GM21528 (cell line): Measurements from ENCODE around the gene RPL13.
"Not testable (repeated sequence)": the region's sequence is repeated elsewhere in the genome, so short reads cannot be mapped to it uniquely, and the experiment has no call there.

Source experiments
- ATAC-seq: cut with Tn5 transposase; IDR thresholded peaks from one replicate; pipeline ENCODE4 v1.9.1; 2021; ENCODE audit warnings: mild to moderate bottlenecking, moderate library complexity; ENCODE audit not compliant: unreplicated experiment, low FRiP score

RPL13 gene

DNA sequence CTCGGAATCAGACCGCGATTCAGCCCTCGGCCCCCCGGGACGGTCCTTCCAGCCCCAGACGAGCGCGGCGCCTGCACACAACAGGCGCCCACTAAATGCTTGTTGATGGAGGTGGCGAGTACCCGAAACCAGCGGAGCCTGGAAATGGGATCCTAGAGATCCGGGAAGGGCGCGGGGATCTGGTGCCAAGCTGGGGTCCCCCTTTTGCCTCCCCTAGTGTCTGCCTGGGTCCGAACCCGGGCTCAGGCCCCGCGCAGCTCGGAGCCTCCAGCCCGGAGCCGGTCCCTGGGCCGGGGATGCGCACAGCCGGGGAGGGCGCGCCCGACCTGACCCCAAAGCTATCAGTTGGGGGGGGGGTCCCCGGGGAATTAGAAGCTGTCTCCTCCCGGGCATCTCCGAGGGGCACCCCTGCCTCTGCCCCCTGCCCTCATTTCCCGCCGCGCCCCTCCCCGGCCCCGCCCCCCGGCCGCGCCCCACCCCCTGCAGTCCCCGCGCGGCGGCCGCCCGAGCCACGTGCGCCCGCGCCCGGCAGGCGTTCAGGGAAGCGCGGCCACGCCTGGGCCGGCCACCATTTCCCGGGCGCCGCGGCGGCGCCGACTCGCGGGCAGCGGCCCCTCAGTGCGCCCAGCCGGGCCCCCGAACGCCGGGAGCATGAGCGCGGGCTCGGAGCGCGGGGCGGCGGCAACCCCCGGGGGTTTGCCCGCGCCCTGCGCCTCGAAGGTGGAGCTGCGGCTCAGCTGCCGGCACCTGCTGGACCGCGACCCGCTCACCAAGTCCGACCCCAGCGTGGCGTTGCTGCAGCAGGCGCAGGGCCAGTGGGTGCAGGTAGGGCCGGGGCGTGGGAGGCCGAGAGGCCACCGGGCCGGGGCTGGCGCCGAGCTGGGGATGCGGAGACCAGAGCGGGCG, 15.0 kb downstream of the RPL13 start, which contains the start of gene CPNE7:
Gene CPNE7, plus strand, starts transcription at position 512 of the 906 bp plus-strand sequence. Its CDS starts 140 bp downstream, at position 652.
- no peak for ATAC-seq

GRCh38 chr16:89576153-89577054, 15.9 kb downstream of the RPL13 start:
- no peak for ATAC-seq

GRCh38 chr16:89577055-89577759, 16.7 kb downstream of the RPL13 start:
- ATAC-seq = no peak

- ATAC-seq = no peak
These were observed 18.9 kb downstream of the RPL13 start for GRCh38 chr16:89579351-89579750.

GRCh38 chr16:89581045-89581695, 20.7 kb downstream of the RPL13 start:
- no peak for ATAC-seq

GRCh38 chr16:89581861-89582563, 21.5 kb downstream of the RPL13 start:
- no peak for ATAC-seq

DNA sequence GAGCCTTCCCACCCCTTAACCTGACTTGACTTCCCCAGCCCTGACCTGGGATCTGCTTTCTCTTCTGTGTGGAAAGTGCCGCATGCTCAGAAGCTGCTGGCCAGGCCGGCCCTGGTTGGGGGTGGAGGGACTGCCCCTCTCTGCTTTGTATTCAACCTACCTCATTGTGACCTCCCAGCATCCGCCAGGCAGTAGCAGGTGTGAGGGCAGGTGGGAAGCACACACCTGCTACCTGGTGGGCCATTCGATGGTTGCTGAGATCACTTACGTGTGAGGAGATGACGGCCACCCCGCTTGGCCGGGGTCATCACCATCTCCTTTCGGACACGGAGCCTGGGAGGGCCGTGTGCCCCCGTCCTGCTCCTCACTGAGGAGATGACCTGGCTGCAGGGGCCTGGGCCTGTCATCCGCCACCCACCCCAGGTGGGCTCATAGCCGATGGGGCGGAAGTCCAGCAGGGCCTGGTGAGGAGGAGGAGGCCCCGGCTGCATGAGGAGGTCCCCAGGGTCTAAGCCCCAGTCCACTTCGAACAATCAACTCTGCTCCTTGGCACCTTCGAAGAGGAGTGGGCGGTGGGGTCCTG, 22.2 kb downstream of the RPL13 start:
- no peak for ATAC-seq

GRCh38 chr16:89583197-89583894, 22.9 kb downstream of the RPL13 start:
- no peak for ATAC-seq

DNA sequence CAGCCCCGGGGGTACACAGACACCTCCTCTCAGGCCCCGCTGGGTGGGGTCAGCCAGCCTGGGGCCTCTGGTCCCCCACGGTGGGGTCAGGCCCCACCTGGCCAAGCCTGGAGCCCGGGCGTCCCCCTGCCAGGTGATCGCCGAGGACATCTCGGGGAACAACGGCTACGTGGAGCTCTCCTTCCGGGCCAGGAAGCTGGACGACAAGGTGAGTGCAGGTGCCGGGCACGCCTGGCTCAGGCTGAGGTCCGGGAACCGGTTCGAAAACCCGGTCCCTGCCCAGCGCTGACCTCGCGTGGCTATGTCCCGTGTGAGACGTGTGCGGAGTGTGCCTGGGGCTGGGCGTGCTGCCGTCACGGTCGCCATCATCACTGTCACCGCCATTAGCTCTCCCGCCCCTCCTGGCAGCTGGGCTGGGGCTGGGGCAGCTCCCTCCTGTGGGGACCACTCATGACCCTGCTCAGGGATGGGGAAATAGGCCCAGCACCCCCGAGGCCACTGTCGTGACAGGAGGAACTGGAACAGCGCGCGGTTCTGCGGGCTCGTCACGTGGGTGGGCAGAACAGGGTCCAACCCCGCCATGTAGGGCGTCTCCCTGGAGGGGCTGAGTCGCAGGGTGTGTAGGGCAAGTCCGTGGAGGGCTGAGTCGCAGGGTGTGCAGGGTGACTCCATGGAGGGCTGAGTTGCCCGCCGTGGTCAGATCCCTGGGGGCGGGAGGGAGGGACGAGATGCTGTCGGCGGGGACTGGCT, 23.6 kb downstream of the RPL13 start:
- no peak for ATAC-seq

DNA sequence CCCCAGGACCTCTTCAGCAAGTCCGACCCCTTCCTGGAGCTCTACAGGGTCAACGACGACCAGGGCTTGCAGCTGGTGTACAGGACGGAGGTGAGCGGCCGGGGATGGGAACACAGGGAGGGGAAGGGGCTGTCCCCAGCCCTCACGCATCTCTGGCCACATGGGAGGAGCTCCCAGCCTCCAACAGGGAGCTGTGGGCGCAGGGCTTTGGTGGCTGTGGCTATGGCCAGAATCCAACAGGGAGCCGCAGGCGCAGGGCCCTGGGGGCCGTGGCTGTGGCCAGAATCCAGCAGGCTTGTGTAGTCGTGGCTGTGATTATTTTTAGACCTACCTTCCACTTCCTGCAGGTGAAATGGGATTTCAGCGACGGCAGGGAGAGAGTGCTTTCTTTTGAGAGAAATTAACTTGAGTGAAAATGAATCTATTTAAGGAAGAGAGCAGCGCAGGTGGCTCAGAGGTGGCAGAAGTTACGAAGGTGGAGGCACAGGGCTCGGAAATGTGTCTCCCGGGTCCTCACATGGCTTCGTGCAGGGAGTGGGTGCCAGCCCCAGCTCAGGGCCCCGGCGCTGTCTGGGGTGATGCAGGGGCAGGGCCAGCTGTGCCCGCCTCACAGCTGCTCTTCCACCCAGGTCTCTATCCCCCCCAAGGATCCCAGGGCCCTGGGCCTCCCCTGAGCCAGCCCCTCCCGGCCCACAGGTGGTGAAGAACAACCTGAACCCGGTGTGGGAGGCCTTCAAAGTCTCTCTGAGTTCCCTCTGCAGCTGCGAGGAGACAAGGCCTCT, 24.5 kb downstream of the RPL13 start:
- no peak for ATAC-seq

GRCh38 chr16:89586218-89586617, 25.7 kb downstream of the RPL13 start:
- ATAC-seq = no peak

DNA sequence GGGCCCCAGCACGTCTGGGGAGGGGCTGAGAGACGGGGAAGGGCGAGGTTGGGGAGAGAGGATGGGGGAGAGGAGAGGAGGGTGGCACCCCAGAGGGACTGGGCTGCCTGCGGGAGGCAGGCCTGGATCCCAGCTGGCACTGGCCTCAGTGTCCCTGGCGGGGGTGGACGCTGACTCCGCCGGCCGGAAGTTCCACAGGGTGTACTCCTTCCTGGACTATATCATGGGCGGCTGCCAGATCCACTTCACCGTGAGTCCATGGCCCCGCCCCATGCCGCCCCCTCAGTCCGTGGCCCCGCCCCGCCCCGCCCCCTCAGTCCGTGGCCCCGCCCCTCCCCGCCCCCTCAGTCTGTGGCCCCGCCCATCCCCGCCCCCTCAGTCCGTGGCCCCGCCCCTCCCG, 26.4 kb downstream of the RPL13 start:
- ATAC-seq = no peak

DNA sequence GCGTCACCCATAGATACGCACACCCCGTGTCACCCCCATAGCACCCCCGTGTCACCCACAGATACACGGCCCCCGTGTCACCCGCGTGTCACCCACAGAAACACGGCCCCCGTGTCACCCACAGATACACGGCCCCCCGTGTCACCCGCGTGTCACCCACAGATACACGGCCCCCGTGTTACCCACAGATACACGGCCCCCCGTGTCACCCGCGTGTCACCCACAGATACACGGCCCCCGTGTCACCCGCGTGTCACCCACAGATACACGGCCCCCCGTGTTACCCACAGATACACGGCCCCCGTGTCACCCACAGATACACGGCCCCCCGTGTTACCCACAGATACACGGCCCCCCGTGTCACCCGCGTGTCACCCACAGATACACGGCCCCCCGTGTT, 27.2 kb downstream of the RPL13 start:
- ATAC-seq = not testable (repeated sequence)

GRCh38 chr16:89588413-89589109, 28.1 kb downstream of the RPL13 start:
- ATAC-seq = no peak

GRCh38 chr16:89589241-89589926, 28.9 kb downstream of the RPL13 start:
- no peak for ATAC-seq

DNA sequence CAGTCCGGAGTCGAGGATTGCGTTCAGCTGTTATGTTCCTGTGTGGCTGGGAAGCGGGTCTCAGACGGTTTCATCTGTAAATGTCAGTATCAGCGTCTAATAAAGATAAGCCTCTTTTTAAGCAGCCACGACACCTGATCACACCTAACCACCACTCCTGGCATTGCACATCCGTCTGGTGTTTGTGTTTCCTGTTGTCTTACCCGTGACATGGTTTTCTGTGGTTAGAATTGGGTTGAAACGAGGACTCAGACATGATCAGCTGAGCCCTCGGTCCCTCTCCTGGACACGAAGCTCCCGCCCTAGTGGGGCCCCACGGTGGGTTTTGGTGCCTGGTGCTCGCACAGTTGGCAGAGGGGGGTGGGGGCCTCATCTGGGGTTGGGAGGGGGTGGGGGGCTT, 33.4 kb downstream of the RPL13 start:
- no peak for ATAC-seq
